Upper lobe of left lung (tissue), 4 donors: ENCODE results near the gene HBZ.
"Not testable (repeated sequence)": the region's sequence is repeated elsewhere in the genome, so short reads cannot be mapped to it uniquely, and the experiment has no call there.

ENCODE experiments used
- POLR2A ChIP-seq, 4 donors: fragments of 450-650 bp; IDR thresholded peaks; one replicate each; pipeline ENCODE4 v1.5.1; 2016 to 2017; ENCODE audit warnings: antibody characterized with exemption in 4 of 4, mild to moderate bottlenecking in 2 of 4
- TF ChIP-seq, protein P1 (sequence below), 6 experiments: fragments of 450-650 bp in 4 of 6; fragments of 200-600 bp in 2 of 6; sonication (generic) in 2 of 6; IDR thresholded peaks; one replicate each; pipeline ENCODE4 v1.5.1; 2016 to 2019; ENCODE audit warnings: antibody characterized with exemption in 6 of 6

DNA sequence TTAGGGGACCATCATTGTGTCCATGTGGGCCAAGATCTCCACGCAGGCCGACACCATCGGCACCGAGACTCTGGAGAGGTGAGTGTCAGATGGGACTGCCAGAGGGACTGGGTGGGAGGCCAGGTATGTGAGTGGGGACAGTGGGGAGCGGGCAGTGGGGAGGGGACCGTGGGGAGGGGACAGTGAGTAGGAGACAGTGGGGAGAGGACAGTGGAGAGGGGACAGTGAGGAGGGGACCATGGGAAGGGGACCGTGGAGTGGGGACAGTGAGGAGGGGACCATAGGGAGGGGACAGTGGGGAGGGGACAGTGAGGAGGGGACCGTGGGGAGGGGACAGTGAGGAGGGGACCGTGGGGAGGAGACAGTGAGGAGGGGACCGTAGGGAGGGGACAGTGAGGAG, 10.7 kb downstream of the HBZ start:
- TF ChIP-seq, protein P1, sequence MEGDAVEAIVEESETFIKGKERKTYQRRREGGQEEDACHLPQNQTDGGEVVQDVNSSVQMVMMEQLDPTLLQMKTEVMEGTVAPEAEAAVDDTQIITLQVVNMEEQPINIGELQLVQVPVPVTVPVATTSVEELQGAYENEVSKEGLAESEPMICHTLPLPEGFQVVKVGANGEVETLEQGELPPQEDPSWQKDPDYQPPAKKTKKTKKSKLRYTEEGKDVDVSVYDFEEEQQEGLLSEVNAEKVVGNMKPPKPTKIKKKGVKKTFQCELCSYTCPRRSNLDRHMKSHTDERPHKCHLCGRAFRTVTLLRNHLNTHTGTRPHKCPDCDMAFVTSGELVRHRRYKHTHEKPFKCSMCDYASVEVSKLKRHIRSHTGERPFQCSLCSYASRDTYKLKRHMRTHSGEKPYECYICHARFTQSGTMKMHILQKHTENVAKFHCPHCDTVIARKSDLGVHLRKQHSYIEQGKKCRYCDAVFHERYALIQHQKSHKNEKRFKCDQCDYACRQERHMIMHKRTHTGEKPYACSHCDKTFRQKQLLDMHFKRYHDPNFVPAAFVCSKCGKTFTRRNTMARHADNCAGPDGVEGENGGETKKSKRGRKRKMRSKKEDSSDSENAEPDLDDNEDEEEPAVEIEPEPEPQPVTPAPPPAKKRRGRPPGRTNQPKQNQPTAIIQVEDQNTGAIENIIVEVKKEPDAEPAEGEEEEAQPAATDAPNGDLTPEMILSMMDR (IDR thresholded peaks at IDR 0.05) = not testable (repeated sequence)
- not testable (repeated sequence) for TF ChIP-seq POLR2A (IDR thresholded peaks at IDR 0.05)
